HG02642 (cell line): ENCODE data around the gene TRAPPC1.

ENCODE experiments used
- ATAC-seq: cut with Tn5 transposase; IDR thresholded peaks from one replicate; pipeline ENCODE4 v1.9.1; 2021; ENCODE audit warnings: mild to moderate bottlenecking; ENCODE audit not compliant: unreplicated experiment, poor library complexity

Gene TRAPPC1

GRCh38 chr17:7909089-7909488 is 22.7 kb downstream of the TRAPPC1 start:
- no peak for ATAC-seq

DNA sequence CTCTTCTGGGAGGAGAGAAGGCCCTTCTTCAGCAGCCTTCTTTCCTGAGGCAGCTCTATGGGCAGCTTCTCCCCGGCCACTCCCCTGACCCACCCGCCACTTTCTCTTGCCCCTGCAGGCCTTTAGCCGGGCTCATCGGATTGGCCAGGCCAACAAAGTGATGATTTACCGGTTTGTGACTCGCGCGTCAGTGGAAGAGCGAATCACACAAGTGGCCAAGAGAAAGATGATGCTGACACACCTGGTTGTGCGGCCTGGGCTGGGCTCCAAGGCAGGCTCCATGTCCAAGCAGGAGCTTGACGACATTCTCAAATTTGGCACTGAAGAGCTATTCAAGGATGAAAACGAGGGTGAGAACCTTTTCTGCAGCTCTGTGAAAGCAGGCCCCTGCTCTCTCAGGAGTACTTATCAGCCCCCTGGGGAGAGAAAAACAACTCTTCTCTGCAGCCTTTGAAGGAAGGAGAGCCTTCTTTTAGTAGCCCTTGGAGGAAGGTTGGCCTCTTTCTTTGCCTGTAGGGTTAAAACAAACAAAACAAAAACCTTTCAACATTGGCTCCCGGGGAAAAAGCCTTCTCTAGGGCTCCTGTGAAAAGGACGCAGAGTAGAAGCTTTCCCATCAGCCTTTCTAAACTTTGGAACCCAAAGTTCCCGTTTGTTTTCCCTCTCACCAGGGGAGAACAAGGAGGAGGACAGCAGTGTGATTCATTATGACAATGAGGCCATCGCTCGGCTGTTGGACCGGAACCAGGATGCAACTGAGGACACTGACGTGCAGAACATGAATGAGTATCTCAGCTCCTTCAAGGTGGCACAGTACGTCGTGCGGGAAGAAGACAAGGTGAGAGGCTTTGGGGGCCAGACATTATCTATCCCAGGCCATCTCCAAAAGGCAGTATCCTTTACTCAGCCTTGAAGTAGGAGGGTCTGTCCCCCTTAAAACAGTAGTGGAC is 28.3 kb downstream of the TRAPPC1 start:
- no peak for ATAC-seq

- ATAC-seq, result no peak
Measured at GRCh38 chr17:7897773-7898172, 34.0 kb downstream of the TRAPPC1 start.

- ATAC-seq, result no peak
Measured at GRCh38 chr17:7897090-7897489, 34.7 kb downstream of the TRAPPC1 start.

DNA sequence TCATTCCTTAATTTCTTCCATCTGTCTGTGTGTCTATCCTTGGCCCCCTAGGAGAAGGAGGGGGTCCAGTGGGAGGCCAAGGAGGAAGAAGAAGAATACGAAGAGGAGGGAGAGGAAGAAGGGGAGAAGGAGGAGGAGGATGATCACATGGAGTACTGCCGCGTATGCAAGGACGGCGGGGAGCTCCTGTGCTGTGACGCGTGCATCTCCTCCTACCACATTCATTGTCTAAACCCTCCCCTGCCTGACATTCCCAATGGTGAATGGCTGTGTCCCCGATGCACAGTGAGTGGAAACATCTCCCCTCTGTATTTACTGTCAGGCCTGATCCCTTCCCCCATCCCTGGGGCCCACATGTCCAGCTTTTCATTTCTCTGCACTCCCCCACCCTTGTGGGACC is 36.9 kb downstream of the TRAPPC1 start:
- no peak for ATAC-seq

DNA sequence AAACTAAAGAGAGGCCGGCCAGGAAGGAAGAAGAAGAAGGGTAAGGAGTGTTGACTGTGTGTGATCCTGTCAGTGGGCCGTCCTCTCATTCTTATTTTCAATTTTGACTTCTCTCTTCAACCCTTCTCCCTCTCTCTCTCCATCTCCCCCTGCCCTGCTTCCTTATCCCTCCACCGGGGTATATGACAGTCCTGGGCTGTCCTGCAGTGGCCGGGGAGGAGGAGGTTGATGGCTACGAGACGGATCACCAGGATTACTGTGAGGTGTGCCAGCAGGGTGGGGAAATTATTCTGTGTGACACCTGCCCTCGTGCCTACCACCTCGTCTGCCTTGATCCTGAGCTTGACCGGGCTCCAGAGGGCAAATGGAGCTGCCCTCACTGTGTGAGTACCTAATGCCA is 37.5 kb downstream of the TRAPPC1 start:
- no peak for ATAC-seq

- no peak for ATAC-seq
Measured at GRCh38 chr17:7893187-7893880, 38.4 kb downstream of the TRAPPC1 start.

GRCh38 chr17:7889166-7889955 is 42.4 kb downstream of the TRAPPC1 start:
- no peak for ATAC-seq

DNA sequence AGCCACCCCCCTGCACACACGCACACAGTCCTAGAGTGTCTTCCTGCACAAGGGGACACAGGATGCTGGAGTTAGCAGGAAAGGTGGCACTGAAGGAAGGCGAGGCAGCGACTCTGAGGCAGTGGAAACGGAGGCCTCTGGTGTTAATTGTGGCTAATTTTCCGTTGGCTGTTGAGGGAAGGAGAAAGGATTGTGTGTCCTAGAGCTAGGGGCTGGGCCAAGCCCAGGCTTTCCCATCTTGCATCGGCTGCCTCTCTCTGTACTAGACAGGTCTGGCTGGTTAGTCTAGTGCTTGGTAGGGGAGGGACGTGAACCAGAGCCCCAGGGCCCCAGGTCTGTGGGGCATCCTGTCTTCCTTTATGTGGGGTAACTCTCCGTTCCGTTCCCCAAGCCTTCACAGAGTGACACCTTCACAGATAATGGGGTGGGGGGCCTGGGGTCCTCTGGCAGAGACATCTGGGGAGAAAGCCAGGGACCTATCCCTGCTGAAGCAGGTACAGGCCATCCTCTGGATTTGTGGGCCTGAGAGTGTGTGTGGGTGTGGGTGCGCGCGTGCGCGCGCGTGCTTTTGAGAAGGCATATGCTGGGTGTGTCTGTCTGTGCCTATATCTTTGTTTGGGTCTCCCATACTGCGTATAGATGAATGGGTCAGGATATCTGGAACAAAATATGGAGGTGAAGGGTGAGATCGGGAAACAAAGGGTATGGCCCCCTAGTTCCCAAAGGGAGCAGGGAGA is 43.4 kb downstream of the TRAPPC1 start, which contains the start of gene CHD3:
TSS of gene CHD3 (plus strand) at position 606 of the 737 bp plus-strand sequence. CDS start 212 bp downstream, outside the sequence.
- no peak for ATAC-seq

DNA sequence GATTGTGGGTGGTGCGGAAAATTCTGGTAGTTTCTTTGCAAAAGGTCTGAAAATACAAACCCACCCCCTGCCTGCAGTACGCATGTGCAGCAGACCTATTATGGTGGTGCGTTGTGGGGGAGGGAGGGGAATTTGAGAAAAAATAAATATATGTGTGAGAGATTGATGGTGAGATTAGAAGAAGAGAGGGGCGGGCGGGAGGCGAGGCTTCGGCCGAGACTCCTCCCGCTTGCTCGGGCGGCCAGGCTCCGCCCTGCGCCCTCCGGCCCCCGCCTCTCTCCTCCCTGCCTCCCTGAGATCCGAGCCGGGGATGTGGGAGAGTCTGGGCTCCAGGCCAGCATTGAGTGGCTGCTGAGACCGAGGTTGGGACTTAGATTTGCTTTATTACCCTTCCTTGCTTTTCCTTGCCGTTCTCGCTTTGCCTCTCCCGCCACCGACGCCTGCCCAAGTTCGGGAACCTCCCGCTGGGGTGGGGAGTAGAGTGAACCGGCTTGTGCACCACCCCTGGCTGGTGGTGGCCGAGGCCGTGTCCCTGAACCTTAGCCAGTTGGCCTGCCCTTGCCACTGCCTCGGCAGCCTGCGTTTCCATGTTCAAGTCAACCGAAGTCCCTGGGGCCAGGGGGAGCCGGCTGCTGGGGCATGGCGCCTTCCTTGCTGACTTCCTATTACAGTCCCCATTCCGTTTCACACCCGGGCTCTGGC is 44.1 kb downstream of the TRAPPC1 start:
- peak; percentile 54 for ATAC-seq

DNA sequence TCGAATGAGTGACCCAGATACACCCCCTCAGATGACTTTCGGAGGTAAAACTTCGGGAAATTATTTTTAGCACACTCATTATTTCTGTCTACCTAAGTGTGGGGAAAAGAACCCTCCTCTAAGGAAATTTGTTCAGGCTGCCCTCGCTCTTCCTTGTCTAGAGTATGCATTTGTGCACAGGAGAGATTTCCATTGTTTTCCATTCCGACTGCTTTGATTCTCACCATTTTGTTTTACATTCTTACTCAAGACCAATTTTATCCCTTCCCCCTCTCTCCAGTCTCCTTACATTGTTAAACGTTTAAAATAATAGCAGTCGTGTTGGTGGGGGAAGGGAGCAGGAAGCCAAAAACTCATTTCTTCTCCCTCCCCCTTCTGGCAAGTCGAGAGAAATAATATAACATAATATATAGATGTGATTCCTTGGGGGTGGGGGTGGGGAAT is 44.7 kb downstream of the TRAPPC1 start:
- ATAC-seq, result no peak

DNA sequence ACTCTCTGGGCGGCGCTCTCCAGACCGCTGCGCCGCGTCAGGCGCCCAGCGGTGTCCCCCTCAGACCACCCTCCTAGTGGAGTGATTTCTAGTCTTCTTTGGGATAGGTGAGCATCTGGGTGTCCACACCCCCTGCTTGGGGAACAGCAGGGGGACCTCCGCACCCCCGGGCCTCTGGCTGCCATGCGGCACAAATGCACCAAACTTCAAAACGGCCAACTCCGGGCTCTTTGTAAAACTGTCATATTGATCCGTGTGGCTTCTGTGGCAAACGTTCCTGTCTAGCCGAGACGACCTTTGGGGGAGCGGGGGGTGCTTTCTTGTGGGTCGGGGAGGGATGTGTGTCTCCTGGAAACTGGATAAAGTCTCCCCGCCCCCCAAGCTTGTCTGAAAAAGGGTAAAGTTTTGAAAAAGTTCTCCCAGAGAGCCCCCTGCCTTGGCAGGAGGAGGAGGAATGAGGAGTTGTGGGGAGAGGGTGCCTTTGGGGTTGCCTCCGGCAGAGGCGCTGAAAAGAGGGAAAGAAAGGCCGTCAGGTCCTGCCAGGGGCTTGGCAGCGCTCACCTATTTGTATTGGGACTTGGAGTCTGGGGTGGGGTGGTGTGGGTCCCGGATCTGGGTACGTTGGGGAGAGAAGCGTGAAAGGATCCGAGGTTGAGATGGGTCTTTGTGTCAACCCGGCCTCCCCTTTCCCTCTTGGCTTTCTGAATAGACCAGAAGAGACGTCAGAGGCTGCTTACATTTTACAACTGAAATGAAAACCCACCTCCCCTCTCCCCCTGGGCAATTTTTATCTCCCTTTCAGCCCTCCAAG is 45.3 kb downstream of the TRAPPC1 start:
- peak; percentile 21 for ATAC-seq

DNA sequence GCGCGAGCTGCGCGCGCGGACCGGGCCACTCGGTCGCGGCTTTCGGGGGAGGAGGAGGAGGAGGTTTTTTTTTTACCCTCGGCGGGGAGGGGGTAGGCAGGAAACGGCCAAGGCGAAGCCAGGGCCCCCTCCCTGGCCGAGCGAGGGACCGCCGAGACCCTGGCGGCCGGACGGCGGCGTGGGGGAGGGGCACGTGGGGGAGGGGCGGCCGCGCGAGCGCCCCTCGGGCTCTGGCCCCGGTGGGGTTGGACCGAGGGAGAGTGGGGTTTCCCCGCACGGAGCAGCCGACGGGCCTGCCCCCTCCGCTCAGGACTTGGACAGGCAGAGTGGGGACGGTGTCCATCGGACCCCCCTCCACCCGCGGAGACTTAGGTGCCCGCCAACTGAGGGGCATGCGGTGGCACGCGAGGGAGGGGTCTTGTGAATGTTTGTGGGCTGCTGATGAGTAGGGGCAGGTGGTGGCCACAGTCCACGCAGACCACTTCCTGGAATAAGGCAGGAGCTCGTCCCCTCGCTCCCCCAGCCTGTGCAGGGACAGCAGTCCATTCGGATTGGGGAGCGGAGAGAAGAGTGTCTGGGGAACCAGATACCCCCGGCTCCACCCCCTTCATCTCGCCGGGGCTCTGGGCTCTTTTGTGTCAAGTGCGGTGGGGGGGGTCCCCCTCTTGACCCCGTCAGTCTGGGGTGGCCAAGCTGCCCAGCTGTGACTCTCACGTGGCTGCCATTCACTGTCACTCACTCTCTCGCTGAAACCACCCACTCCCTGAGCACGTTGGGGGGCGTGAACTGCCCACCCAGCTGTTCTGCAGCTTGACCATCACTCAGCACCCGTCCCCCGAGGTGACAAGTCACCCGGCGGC is 46.1 kb downstream of the TRAPPC1 start:
- ATAC-seq, result peak; percentile 35

DNA sequence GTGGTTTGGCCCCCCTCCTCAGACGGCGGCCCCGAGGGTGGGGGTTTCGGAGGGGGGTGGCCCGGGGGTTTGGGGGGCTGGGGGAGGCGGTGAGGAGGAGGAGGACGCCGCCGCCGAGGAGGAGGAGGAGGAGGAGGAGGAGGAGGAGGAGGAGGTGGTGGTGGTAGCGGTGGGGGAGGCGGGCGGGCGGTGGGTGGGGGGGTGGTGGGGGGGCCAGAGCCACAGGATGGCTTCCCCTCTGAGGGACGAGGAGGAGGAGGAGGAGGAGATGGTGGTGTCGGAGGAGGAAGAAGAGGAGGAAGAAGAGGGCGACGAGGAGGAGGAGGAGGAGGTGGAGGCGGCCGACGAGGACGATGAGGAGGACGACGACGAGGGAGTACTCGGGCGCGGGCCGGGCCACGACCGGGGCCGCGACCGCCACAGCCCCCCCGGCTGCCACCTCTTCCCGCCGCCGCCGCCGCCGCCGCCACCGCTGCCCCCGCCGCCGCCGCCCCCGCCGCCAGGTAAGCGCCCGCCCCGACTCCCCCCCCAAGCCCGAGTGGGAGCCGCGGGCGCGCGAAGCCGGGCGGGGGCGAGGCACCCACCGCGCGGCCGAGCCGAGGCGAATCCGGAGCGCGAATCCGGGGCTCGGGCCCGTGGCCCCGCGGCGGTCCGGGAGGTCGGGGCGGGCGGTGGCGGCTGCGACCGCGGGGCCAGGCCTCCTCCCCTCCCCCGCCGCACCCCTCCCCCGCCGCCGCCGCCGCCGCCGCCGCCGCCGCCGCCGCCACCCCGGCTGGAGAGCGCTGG is 47.0 kb downstream of the TRAPPC1 start:
- ATAC-seq, result peak; percentile 5

DNA sequence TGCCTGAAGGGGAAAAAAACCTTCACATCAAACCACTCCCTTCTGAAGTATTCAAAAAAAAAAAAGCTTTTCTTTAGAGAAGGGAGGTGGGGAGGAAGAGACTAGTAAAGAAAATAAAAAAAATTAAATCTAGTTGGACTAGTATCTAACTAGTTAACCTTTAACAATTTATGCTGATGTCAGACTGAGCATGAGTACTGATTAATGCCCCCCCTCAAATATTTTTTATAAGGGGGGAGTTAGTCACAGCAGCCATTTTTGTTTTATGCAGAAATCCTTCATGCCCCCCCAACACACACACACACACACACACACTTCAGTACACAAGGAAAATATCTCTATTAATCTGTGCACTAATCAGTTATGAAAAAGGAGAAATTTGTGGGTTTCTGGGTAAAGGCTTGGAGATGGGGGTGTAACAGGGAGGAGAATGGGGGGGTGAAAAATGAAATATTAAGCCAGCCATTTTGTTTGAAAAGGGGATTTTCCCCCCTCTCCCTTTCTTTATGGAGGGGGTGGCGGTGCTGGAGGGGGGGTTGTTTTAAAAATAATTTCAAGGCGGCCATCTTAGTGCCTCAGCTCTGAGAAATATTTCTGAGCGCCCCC is 47.9 kb downstream of the TRAPPC1 start:
- no peak for ATAC-seq

- no peak for ATAC-seq
Measured at GRCh38 chr17:7882629-7883028, 49.1 kb downstream of the TRAPPC1 start.
